ENCODE measurements around the gene BMPR1B. TPM values are rescaled to one million over a fixed set of nuclear protein-coding genes. Genes with fewer than 3 reads are reported as not detected.

BMPR1B gene
- total and polyA plus RNA-seq, 2 donors (not counting 1 experiment from before 2014, with no cell fraction given), result not detected

DNA sequence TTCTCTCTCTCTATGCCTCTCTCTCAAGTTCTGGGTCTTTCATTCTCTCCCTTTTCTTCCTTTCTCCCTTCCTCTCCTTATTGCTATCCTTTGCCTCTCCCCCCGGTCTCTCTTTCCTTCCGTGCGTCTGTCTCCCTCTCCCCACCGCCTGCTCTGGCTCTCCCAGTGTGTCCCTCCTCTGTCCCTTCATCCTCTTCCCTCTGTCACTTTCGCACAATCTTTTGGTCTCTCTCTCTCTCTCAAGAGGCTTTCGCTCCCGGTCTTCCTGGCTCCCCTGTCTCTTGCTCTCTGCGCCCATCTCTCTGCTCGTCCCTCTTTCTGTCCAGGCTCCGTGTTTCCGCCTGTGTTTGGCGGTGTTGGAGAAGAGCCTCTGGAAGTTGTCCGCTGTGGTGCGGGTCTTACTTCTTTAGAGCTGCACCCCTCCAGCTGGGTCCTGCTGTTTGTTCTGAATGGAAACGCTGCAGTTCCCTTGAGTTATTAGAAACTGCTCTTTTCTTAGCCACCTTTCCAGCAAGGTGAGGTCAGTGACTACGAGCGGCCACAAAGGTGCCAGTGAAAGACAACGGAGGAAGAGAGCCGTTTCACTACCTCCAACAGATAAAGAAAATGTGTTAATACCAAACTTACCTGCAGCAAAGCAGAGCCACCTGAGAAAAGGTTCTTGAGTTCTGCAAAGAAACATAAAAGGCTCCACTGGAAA is 1.1 kb downstream of the BMPR1B start:
- Mint-ChIP-seq H3K4me1 (peaks cover 9% of the 10 kb centered on the region), H3K9me3 (ENCODE audit: insufficient read depth) (no peaks in the 10 kb centered on the region), H3K4me3 (peak overlapping the region; percentile 73), H3K27ac (no peak overlapping the region), H3K27me3 (peaks cover 59% of the 10 kb centered on the region)
- H3K27me3 ChIP-seq (replicated peaks in 1 of 4; ENCODE audit: control extremely low read depth in 1 of 4, control insufficient read depth in 3 of 4, insufficient read depth in 4 of 4, low read length in 3 of 4), result peaks cover 0 to 24% (median 12%) of the 10 kb centered on the region in 4 experiments
- no peaks in the 10 kb centered on the region for H3K9me3 ChIP-seq (ENCODE audit: control extremely low read depth in 1 of 3, control insufficient read depth in 2 of 3, insufficient read depth in 1 of 3, low read length in 2 of 3)
- DNase-seq, result no peak
- no peak overlapping the region for H2AFZ ChIP-seq (ENCODE audit: insufficient read depth, low read depth, low read length, poor library complexity, severe bottlenecking)
- H3K79me2 ChIP-seq (ENCODE audit: control insufficient read depth, insufficient read depth, low read length), result no peaks in the 10 kb centered on the region
- H3K4me2 ChIP-seq (replicated peaks; ENCODE audit: low read depth, low read length, poor library complexity, severe bottlenecking), result peak overlapping the region; percentile 55
- H3K4me1 ChIP-seq (ENCODE audit: control insufficient read depth in 2 of 2, insufficient read depth in 2 of 2, low read length in 2 of 2), result peaks cover 0 to 8% of the 10 kb centered on the region in 2 donors
- peak; percentile 5 for TF ChIP-seq EZH2 (IDR thresholded peaks at IDR 0.05; ENCODE audit: borderline replicate concordance, insufficient read depth, low read depth, low read length, poor library complexity, severe bottlenecking)
- TF ChIP-seq, protein P1, sequence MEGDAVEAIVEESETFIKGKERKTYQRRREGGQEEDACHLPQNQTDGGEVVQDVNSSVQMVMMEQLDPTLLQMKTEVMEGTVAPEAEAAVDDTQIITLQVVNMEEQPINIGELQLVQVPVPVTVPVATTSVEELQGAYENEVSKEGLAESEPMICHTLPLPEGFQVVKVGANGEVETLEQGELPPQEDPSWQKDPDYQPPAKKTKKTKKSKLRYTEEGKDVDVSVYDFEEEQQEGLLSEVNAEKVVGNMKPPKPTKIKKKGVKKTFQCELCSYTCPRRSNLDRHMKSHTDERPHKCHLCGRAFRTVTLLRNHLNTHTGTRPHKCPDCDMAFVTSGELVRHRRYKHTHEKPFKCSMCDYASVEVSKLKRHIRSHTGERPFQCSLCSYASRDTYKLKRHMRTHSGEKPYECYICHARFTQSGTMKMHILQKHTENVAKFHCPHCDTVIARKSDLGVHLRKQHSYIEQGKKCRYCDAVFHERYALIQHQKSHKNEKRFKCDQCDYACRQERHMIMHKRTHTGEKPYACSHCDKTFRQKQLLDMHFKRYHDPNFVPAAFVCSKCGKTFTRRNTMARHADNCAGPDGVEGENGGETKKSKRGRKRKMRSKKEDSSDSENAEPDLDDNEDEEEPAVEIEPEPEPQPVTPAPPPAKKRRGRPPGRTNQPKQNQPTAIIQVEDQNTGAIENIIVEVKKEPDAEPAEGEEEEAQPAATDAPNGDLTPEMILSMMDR (IDR thresholded peaks at IDR 0.05), result no peak
- POLR2A ChIA-PET, result no interaction called here
- H3K4me3 ChIP-seq (ENCODE audit: control extremely low read depth in 1 of 5, extremely low read depth in 1 of 5, insufficient read depth in 1 of 5, low read depth in 2 of 5, low read length in 4 of 5), result no peak overlapping the region
- ATAC-seq (ENCODE audit: low read depth), result no peak
- no peak overlapping the region for H3K9ac ChIP-seq (ENCODE audit: low read length)
- no peaks in the 10 kb centered on the region for H3K36me3 ChIP-seq (replicated peaks in 1 of 2; ENCODE audit: control extremely low read depth in 1 of 2, control insufficient read depth in 1 of 2, extremely low read depth in 1 of 2, insufficient read depth in 2 of 2, low read length in 1 of 2)
- CTCF ChIA-PET, result no interaction called here
- intact Hi-C loops (cut with micrococcal nuclease), result no loop called here
- WGBS (ENCODE audit: insufficient coverage), result 34% methylated on average over 12 of the region's 19 CpGs
- no peaks in the 10 kb centered on the region for H4K20me1 ChIP-seq (ENCODE audit: control insufficient read depth, insufficient read depth, low read length, poor library complexity, severe bottlenecking)
- H3K27ac ChIP-seq (ENCODE audit: low read length in 2 of 2), result no peak overlapping the region

DNA sequence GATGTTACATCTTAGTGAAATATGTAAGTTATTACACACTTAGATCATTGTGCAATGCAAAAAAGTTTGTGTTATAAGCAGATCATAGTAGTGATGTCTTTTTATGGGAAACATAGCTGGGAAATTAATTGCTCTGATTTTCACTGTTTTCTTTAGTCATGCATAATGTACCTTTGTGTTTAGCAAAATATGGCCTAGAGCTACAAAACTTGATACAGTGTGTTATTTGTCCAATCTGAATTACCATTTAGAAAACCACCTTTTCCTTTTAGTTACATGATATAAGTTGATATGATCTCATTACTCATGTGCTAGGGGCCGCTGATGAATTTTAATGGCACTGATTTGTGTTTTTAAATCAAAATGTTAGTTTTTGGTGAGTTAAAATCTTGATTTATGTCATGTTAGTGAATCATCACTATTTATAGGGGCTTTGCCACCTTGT is 2.0 kb downstream of the BMPR1B start:
- H3K4me3 Mint-ChIP-seq, result no peak overlapping the region
- WGBS (ENCODE audit: insufficient coverage), result no CpG with 5 or more reads among the region's 1 CpG

More for the DNA sequence above, 2.0 kb downstream of the BMPR1B start:
- no peak overlapping the region for H3K9ac ChIP-seq (ENCODE audit: low read length)
- DNase-seq (no peak), ATAC-seq (ENCODE audit: low read depth) (no peak)
- H3K9me3 ChIP-seq (ENCODE audit: control extremely low read depth in 1 of 3, control insufficient read depth in 2 of 3, insufficient read depth in 1 of 3, low read length in 2 of 3), result no peaks in the 10 kb centered on the region
- Mint-ChIP-seq H3K27me3 (peaks cover 56% of the 10 kb centered on the region), H3K4me1 (peaks cover 9% of the 10 kb centered on the region), H3K27ac (no peak overlapping the region), H3K9me3 (ENCODE audit: insufficient read depth) (no peaks in the 10 kb centered on the region)
- H2AFZ ChIP-seq (ENCODE audit: insufficient read depth, low read depth, low read length, poor library complexity, severe bottlenecking), result no peak overlapping the region
- intact Hi-C loops (cut with micrococcal nuclease), result no loop called here
- ChIA-PET CTCF (no interaction called here), POLR2A (no interaction called here)
- no peaks in the 10 kb centered on the region for H3K79me2 ChIP-seq (ENCODE audit: control insufficient read depth, insufficient read depth, low read length)
- no peak for TF ChIP-seq EZH2 (IDR thresholded peaks at IDR 0.05; ENCODE audit: borderline replicate concordance, insufficient read depth, low read depth, low read length, poor library complexity, severe bottlenecking)
- TF ChIP-seq, protein P1 (IDR thresholded peaks at IDR 0.05), result no peak
- no peak overlapping the region for H3K4me2 ChIP-seq (replicated peaks; ENCODE audit: low read depth, low read length, poor library complexity, severe bottlenecking)
- H4K20me1 ChIP-seq (ENCODE audit: control insufficient read depth, insufficient read depth, low read length, poor library complexity, severe bottlenecking), result no peaks in the 10 kb centered on the region
- peaks cover 0 to 24% (median 12%) of the 10 kb centered on the region in 4 experiments for H3K27me3 ChIP-seq (replicated peaks in 1 of 4; ENCODE audit: control extremely low read depth in 1 of 4, control insufficient read depth in 3 of 4, insufficient read depth in 4 of 4, low read length in 3 of 4)
- H3K36me3 ChIP-seq (replicated peaks in 1 of 2; ENCODE audit: control extremely low read depth in 1 of 2, control insufficient read depth in 1 of 2, extremely low read depth in 1 of 2, insufficient read depth in 2 of 2, low read length in 1 of 2), result no peaks in the 10 kb centered on the region
- H3K4me1 ChIP-seq (ENCODE audit: control insufficient read depth in 2 of 2, insufficient read depth in 2 of 2, low read length in 2 of 2), result peaks cover 0 to 8% of the 10 kb centered on the region in 2 donors
- no peak overlapping the region for H3K27ac ChIP-seq (ENCODE audit: low read length in 2 of 2)
- no peak overlapping the region for H3K4me3 ChIP-seq (ENCODE audit: control extremely low read depth in 1 of 5, extremely low read depth in 1 of 5, insufficient read depth in 1 of 5, low read depth in 2 of 5, low read length in 4 of 5)
